Astrocyte (in vitro differentiated cells and primary cell): ENCODE data around the gene CELSR3.

Experiments used
- EZH2 ChIP-seq: IDR thresholded peaks from 2 replicates; pipeline ENCODE4 v1.6.1; 2012; ENCODE audit warnings: mild to moderate bottlenecking, low read length, inconsistent platforms; ENCODE audit not compliant: insufficient read depth
- TF ChIP-seq, protein P1 (sequence below): IDR thresholded peaks from 2 replicates; pipeline ENCODE4 v1.5.1; 2011; ENCODE audit warnings: low read depth, mild to moderate bottlenecking, inconsistent platforms, low read length, moderate library complexity; ENCODE audit not compliant: insufficient read depth

DNA sequence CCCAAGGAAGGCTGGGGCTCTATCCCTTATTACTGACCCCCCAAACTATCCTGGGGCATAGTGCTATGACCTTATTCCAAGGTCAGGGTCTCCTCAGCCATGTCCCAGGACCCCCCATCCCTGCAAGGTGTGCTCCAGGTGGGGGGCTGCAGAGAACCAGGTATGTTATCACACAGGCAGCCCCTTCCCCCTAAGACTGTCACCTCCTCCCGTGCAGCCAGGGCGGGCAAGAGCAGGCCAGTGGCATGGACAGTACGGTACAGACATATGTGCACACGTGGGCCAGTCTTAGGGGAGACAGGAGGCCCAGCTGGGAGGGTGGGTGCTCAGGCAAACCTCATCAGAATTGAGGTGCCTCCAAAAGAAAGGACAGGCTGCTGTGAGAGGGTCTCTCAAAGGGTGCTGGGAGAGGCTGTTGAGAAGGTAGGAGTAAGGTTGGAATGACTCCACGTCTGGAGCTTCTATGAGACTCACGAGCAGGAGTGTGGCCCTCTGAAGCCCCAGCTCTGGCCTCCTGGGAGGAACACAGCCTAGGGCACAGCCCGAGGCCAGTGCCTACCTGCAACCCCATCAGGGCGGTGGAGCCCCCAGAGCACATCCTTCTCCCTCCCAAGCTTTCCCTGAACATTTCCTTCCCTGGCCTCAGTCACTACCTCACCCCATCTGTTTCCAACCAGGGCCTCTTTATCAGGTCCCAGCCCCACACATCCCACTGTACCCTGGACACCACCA, 65.8 kb downstream of the CELSR3 start:
- TF ChIP-seq, protein P1, sequence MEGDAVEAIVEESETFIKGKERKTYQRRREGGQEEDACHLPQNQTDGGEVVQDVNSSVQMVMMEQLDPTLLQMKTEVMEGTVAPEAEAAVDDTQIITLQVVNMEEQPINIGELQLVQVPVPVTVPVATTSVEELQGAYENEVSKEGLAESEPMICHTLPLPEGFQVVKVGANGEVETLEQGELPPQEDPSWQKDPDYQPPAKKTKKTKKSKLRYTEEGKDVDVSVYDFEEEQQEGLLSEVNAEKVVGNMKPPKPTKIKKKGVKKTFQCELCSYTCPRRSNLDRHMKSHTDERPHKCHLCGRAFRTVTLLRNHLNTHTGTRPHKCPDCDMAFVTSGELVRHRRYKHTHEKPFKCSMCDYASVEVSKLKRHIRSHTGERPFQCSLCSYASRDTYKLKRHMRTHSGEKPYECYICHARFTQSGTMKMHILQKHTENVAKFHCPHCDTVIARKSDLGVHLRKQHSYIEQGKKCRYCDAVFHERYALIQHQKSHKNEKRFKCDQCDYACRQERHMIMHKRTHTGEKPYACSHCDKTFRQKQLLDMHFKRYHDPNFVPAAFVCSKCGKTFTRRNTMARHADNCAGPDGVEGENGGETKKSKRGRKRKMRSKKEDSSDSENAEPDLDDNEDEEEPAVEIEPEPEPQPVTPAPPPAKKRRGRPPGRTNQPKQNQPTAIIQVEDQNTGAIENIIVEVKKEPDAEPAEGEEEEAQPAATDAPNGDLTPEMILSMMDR = no peak
- TF ChIP-seq EZH2 = no peak
